GM23338 (cell line): ENCODE data around the gene SEMA5A.

Experiments used
- EZH2 ChIP-seq: fragments of 200-600 bp; sonication (generic); IDR thresholded peaks from one replicate; pipeline ENCODE4 v1.8.0; 2017; ENCODE audit warnings: antibody characterized with exemption, mild to moderate bottlenecking, low read depth; ENCODE audit not compliant: unreplicated experiment
- TF ChIP-seq, protein P1 (sequence below), 2 experiments: fragments of 200-600 bp in 1 of 2; sonication (generic) in 1 of 2; conservative IDR thresholded peaks; 2 replicates each; pipeline versions ENCODE4 v1.5.1 to v1.6.1; 2016 to 2017; ENCODE audit warnings: antibody characterized with exemption in 2 of 2, low read depth in 2 of 2, mild to moderate bottlenecking in 2 of 2, moderate library complexity in 1 of 2
- TF ChIP-seq, protein P2 (sequence below): IDR thresholded peaks from one replicate; pipeline ENCODE4 v1.6.1; 2018; ENCODE audit warnings: antibody characterized with exemption; ENCODE audit not compliant: unreplicated experiment

DNA sequence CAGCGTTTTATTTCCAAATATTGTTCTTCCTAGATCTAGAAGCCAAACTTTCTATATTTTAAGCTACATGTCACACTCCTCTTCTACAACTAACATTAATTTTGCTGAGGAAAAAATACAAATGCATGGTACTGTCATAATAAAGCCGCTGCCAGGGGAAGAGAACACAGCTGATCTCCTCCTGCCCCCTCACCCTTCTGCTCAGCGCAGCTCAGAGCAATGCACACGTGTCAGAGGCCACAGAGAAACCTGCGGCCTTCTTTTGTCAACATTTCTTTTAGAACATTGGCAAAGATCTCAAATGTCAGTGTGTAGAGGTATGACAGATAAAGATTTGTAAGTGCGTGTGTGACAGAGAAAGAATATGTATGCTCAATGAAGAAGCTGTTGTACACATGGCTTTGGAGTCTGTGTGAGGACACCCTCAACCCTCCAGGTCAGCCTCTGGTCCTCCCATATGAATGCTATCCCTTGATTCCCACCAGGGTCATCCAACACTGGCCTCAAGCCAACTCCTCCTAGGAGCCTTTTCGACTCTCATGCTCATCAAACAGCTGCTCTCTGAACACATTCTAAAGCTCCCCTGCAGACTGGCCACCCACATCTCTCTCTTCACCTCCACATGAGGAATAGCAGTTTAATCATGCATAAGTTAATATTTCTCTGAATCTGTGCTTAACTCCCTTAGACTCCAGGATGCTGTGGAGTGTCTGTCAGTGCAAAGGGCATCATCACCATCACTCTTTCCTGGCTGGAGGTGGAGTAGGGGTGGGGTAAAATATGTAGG lies 43.4 kb upstream of the SEMA5A start:
- no peak for TF ChIP-seq EZH2
- TF ChIP-seq, protein P1, sequence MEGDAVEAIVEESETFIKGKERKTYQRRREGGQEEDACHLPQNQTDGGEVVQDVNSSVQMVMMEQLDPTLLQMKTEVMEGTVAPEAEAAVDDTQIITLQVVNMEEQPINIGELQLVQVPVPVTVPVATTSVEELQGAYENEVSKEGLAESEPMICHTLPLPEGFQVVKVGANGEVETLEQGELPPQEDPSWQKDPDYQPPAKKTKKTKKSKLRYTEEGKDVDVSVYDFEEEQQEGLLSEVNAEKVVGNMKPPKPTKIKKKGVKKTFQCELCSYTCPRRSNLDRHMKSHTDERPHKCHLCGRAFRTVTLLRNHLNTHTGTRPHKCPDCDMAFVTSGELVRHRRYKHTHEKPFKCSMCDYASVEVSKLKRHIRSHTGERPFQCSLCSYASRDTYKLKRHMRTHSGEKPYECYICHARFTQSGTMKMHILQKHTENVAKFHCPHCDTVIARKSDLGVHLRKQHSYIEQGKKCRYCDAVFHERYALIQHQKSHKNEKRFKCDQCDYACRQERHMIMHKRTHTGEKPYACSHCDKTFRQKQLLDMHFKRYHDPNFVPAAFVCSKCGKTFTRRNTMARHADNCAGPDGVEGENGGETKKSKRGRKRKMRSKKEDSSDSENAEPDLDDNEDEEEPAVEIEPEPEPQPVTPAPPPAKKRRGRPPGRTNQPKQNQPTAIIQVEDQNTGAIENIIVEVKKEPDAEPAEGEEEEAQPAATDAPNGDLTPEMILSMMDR (conservative IDR thresholded peaks at IDR 0.05; ENCODE audit: low read depth in 2 of 2): no peak
- TF ChIP-seq, protein P2, sequence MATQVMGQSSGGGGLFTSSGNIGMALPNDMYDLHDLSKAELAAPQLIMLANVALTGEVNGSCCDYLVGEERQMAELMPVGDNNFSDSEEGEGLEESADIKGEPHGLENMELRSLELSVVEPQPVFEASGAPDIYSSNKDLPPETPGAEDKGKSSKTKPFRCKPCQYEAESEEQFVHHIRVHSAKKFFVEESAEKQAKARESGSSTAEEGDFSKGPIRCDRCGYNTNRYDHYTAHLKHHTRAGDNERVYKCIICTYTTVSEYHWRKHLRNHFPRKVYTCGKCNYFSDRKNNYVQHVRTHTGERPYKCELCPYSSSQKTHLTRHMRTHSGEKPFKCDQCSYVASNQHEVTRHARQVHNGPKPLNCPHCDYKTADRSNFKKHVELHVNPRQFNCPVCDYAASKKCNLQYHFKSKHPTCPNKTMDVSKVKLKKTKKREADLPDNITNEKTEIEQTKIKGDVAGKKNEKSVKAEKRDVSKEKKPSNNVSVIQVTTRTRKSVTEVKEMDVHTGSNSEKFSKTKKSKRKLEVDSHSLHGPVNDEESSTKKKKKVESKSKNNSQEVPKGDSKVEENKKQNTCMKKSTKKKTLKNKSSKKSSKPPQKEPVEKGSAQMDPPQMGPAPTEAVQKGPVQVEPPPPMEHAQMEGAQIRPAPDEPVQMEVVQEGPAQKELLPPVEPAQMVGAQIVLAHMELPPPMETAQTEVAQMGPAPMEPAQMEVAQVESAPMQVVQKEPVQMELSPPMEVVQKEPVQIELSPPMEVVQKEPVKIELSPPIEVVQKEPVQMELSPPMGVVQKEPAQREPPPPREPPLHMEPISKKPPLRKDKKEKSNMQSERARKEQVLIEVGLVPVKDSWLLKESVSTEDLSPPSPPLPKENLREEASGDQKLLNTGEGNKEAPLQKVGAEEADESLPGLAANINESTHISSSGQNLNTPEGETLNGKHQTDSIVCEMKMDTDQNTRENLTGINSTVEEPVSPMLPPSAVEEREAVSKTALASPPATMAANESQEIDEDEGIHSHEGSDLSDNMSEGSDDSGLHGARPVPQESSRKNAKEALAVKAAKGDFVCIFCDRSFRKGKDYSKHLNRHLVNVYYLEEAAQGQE: no peak
